Measurements from ENCODE around the gene IP6K3.
A peak's percentile ranks its signal among the peaks of the same experiment; 100 is the strongest.

Gene IP6K3

DNA sequence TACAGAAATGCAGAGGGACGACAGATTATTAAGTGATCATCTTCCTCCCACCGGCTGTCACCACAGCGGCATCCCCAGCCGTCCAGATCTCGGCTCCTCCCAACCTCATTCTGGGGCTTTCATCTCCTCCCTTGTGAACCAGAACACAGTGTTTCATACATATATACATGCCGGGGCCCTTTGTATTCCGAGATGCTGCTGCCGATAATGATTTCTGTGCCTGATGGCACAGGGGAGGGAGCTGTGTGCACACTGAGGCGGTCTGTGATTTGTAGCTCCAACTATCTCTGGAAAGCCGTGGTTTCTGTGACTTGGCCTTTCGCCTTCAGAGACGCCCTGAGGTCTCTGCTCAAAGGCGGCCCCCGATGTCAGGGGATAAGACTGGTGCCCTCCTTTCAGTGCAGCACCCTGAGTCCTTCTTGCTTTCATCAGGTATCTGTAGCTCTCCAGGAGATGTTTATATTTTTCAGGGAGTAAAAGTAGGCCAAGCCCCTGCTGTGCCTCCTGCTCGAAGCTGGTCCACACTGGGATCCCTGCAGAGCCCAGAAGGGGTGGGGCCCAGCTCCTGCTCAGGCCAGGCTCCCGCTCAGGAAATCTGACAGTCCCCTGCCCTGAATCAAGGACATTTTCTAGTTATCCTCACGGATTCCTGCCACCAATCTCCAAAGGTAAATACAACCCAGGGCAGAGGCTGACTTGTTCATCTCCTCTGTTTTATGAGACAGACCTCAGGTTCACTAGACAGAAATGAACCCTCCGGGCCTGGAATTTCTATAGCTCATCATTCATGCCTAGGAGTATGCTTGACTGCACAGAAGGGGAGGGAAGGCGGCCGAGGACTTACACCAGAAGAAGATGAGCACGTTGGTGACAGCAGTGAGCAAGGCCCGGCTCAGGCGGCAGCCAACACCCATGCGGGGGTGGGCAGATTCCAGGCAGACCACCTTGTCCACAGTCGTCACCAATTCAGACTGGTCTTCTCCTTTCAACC is 31.0 kb upstream of the IP6K3 start:
- DNase-seq (ENCODE audit: low spot score), result no peak

DNA sequence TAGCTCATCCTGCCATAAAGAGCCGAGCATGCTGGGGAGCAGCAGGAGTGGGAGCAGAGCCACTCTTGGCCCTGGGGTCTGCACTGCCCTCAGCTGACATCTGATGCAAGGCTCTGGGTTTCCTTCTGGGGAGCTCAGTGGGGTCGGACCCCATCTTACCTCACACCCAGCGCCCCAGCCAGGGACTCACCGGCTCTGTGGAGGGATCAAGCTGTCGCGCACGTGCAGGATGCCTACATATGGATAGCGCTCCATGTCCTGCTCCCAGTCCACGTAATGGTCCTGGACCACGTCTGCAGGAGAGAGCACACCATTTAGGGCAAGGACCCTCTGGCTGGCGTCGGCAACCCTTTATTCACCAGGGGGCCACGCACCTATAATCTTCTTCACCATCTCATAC is 30.1 kb upstream of the IP6K3 start:
- DNase-seq (ENCODE audit: low spot score), result no peak

DNA sequence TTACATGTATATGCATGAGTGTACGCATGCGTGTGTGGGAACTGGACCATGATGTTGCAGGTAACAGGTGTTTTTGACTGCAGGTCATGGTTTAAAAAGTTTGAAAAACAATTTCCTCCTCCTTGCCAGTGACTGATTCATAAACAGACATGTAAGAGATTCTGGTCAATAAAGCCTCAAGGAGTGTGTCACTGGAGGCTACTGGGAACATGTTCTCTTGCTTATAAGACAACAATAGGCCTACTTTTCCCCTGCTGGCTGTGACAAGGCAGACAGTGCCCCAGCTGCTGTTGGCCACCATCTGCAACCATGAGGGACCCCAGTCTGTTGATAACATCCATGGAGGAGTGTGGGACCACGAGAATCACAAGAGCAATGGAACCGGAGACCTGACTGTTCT is 29.5 kb upstream of the IP6K3 start:
- DNase-seq (ENCODE audit: low spot score), result no peak

DNA sequence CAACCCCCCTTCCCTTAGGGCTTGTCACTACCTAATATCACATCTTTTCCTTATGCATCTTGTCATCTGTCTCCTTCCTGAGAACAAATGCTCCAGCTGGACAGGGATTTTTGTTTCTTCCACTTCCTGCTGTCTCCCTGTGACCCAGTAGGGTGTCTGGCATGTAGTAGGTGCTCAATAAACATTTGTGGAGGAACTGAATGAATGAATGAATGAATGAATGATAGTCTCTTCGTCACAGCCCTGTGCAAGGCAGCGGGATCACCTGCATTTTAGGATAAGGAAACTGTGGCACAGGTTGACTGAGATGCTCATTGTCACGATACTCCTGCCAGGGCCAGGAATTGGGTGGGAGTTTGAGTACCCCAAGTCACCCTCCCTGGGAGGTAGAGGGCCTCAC is 28.1 kb upstream of the IP6K3 start:
- no peak for DNase-seq (ENCODE audit: low spot score)

- no peak for DNase-seq (ENCODE audit: low spot score)
Measured at GRCh38 chr6:33772902-33773472, 26.3 kb upstream of the IP6K3 start.

GRCh38 chr6:33772082-33772830 is 25.6 kb upstream of the IP6K3 start:
- no peak for DNase-seq (ENCODE audit: low spot score)

- DNase-seq (ENCODE audit: low spot score), result peak; percentile 11
Measured at GRCh38 chr6:33771146-33772081, 24.7 kb upstream of the IP6K3 start.

DNA sequence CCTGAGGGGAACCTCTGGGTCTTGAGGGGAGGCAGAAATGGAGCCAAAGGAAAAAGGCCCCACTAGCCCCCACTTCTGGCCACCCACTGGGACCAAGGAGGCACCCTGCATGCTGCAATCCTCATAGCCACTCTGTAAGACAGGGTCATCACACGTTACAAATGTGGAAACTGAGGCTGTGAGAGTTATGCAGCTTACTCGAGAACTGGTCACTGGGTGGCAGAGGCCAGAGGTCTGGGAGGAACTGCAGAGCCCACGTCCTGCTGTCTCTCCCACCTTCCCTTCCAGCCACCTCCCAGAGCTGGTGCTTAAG is 24.1 kb upstream of the IP6K3 start:
- no peak for DNase-seq (ENCODE audit: low spot score)

GRCh38 chr6:33770124-33770832 is 23.6 kb upstream of the IP6K3 start:
- DNase-seq (ENCODE audit: low spot score), result no peak

GRCh38 chr6:33769248-33769821 is 22.6 kb upstream of the IP6K3 start:
- DNase-seq (ENCODE audit: low spot score), result no peak

GRCh38 chr6:33768644-33769120 is 22.0 kb upstream of the IP6K3 start:
- peak; percentile 54 for DNase-seq (ENCODE audit: low spot score)

DNA sequence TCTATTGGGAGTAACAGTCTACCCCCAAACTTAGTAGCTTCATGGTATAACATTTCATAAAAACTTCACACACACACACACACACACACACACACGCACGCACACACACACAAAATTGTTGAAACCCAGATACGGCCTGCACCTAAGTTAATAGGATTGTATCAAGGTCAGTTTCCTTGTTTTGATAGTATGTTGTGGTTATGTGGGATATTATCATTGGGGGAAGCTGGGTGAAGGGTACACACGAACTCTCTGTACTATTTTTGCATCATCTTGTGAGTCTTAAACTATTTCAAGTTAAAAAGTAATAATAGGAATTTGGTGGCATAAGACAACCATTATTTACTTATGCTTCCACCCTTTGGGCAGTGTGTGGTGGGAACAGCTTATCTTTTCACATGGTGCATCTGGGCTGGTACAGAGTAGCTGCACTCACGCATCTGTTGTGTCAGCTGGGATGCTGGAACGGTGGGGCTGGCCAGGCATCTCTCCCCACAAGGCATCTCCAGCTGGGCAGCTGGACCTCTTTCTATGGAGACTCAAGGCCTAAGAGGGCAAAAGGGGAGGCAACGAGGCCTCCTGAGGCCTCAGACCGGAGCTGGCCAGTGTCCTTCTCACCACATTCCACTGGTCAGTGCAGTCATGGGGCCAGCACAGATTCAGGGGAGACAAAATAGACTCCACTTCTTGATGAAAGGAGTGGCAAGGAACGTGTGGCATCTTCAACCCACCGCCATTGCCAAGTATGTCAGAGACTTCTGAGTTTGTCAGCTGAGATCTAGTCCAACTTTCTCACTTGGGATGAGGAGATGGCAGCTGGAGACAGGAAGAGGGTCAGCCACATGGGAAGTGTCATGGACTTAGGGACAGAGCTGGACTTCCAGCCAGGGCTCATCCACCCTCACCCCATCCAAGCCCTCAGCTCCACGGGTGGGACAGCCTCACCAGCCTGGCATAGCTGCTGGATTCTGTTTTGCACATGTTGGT is 20.5 kb upstream of the IP6K3 start:
- DNase-seq (ENCODE audit: low spot score), result no peak

DNA sequence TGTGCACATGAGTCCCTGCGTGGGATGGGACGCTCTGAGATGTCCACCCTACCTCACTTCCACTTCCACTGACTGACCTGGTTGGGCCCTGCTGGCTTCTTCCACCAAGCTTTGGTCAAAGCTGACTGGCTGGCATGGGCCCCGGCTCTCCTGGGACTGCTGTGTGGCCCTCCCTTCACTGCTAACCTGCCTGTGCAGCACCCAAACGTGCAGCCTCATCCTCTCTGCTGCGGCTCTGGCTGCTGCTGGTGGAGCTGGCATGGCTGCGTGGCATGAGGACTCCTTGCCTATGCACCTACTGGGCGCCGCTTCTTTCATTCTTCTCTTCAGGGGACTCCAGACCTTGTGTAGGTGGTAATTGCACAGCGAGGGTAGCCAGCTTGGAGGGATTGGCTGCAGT is 18.7 kb upstream of the IP6K3 start:
- no peak for DNase-seq (ENCODE audit: low spot score)

- DNase-seq (ENCODE audit: low spot score), result no peak
Measured at GRCh38 chr6:33764036-33764435, 17.3 kb upstream of the IP6K3 start.

DNA sequence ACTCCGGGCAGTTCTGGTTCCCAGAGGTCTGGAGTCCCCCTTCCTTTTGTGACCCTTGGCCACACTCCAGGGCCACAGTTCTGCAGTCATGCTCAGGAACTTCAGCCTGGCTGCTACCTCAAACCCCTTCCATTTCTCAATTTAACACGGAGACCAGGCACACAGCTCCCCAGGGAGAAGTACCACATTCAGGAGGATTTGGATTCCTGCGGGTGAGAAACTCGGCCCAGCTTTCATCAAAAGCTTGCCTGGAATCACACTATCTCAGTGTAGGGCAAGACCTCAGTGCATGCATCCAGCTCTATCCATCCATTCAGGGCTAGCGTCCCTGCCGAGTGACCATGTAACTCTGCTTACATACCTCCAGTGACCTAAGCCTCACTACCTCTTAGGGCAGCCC is 16.8 kb upstream of the IP6K3 start:
- DNase-seq (ENCODE audit: low spot score), result no peak

DNA sequence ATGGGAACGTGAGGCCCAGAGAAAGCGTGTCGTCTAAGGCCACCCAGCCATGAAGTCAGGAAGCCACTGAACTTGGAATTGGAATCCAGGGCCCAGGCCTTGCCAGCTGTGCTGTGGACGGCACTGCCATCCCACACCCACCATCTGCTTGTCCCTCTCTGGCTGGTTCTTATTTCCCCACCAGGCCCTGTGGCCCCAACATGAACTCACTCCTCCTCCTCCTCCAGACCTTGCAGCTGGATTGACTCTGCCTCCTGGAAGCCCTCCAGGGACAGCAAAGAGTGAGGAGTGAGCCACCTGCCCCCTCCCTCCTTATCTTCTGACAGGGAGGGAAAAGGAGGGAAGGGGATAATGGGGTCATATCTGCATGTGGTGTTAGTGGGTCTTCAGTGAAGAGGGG is 16.0 kb upstream of the IP6K3 start:
- no peak for DNase-seq (ENCODE audit: low spot score)

DNA sequence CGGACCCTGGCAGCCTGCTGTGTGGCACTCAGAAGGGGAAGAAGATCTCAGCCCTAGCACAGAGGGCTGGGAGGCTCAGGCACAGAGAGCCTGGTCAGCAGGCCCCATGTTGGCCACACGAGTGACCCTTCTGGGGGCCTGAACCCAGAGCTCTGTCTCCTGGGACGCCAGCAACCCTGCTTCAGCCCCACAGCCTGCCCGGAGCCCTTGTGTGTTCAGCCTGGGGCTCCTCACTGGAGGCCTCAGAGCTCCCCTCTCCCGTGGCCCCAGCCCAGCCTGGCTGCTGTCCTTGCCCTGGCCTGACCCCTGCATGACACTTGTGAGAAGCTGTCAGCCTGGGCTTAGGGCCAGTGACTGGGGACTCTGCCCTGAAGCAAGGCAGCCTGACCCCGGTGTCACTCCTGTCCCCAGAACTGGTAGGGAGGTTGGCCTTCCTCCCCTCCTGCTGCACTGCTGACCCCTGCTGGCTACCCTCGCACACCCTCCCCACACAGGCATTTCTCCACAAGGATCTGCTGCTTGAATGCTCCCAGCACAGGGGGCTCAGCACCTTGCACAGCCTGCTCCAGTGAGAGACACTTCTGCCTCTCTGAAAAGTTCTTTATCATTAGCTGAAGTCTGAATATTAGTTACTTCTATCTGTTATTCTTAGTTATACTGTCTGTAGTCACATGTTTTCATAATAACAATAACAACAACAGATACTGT is 15.4 kb upstream of the IP6K3 start:
- DNase-seq (ENCODE audit: low spot score), result peak; percentile 12

DNA sequence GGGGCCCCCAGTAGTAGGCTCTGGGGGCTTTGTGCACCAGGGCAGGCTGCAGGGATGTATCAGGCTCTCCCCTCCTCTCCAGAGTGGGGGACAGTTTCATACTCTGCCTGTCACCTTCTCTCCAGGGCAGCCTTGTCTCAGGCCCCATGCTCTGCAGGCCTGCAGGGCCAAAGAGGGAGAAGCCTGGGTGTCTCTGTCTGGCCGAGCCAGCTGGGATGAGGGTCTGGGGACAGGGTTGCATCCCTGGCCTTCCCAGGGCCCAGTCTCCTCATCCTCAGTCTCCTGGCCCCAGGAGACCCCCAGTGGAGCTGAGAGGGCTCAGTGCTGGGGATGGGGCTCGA is 14.8 kb upstream of the IP6K3 start:
- no peak for DNase-seq (ENCODE audit: low spot score)
